ENCODE measurements around the gene ANXA6.

GRCh38 chr5:151072630-151073025 is 85.0 kb downstream of the ANXA6 start:
- no peak for TF ChIP-seq NFYB (IDR thresholded peaks at IDR 0.05; ENCODE audit: insufficient read depth, low read depth, low read length)
- TF ChIP-seq PAX8 (IDR thresholded peaks at IDR 0.05) = no peak
- TF ChIP-seq CTCF (IDR thresholded peaks at IDR 0.05 in 2 of 3, conservative IDR thresholded peaks at IDR 0.05 in 1 of 3; ENCODE audit: control insufficient read depth in 2 of 3, extremely low read depth in 1 of 3, insufficient read depth in 1 of 3, low read depth in 3 of 3, low read length in 3 of 3) = no peak
- no peak for TF ChIP-seq EZH2 (IDR thresholded peaks at IDR 0.05; ENCODE audit: borderline replicate concordance, control insufficient read depth, low read depth, low read length)
- TF ChIP-seq ZNF217 (IDR thresholded peaks at IDR 0.05) = no peak
- no peak for TF ChIP-seq REST (IDR thresholded peaks at IDR 0.05; ENCODE audit: low read depth, low read length)
- TF ChIP-seq GABPA (IDR thresholded peaks at IDR 0.05; ENCODE audit: low read depth) = no peak
- no peak for TF ChIP-seq MXI1 (IDR thresholded peaks at IDR 0.05; ENCODE audit: low read depth, low read length)
